Measurements from ENCODE around the gene KIF18B. TPM values are rescaled to one million over a fixed set of nuclear protein-coding genes. Genes with fewer than 3 reads are reported as not detected.

KIF18B gene
- polyA plus RNA-seq, 4 donors = 9.9 to 18.8 (median 12.4) TPM

GRCh38 chr17:44941712-44942331 is 5.8 kb downstream of the KIF18B start:
- DNase-seq (ENCODE audit: low read depth in 4 of 4, low spot score in 3 of 4) = no peak

GRCh38 chr17:44940768-44941167 is 6.8 kb downstream of the KIF18B start:
- DNase-seq (ENCODE audit: low read depth in 4 of 4, low spot score in 3 of 4) = no peak

GRCh38 chr17:44940317-44940716 is 7.3 kb downstream of the KIF18B start:
- no peak for DNase-seq (ENCODE audit: low read depth in 4 of 4, low spot score in 3 of 4)

- no peak for DNase-seq (ENCODE audit: low read depth in 4 of 4, low spot score in 3 of 4)
Observed at GRCh38 chr17:44935116-44935515, 12.5 kb downstream of the KIF18B start.

GRCh38 chr17:44934745-44935105 is 12.8 kb downstream of the KIF18B start:
- DNase-seq (ENCODE audit: low read depth in 4 of 4, low spot score in 3 of 4) = no peak

- no peak for DNase-seq (ENCODE audit: low read depth in 4 of 4, low spot score in 3 of 4)
Observed at GRCh38 chr17:44933824-44934744, 13.5 kb downstream of the KIF18B start.

GRCh38 chr17:44932787-44933097 is 14.8 kb downstream of the KIF18B start:
- no peak for DNase-seq (ENCODE audit: low read depth in 4 of 4, low spot score in 3 of 4)

- DNase-seq (ENCODE audit: low read depth in 4 of 4, low spot score in 3 of 4) = no peak
Observed at GRCh38 chr17:44932096-44932786, 15.3 kb downstream of the KIF18B start.

GRCh38 chr17:44931376-44931775 is 16.2 kb downstream of the KIF18B start:
- no peak for DNase-seq (ENCODE audit: low read depth in 4 of 4, low spot score in 3 of 4)

GRCh38 chr17:44930667-44931066 is 16.9 kb downstream of the KIF18B start:
- no peak for DNase-seq (ENCODE audit: low read depth in 4 of 4, low spot score in 3 of 4)

GRCh38 chr17:44928950-44929720 is 18.4 kb downstream of the KIF18B start:
- no peak for DNase-seq (ENCODE audit: low read depth in 4 of 4, low spot score in 3 of 4)

GRCh38 chr17:44928136-44928535 is 19.4 kb downstream of the KIF18B start:
- DNase-seq (ENCODE audit: low read depth in 4 of 4, low spot score in 3 of 4) = no peak

GRCh38 chr17:44927696-44928095 is 19.9 kb downstream of the KIF18B start:
- DNase-seq (ENCODE audit: low read depth in 4 of 4, low spot score in 3 of 4) = no peak

GRCh38 chr17:44926821-44927525 is 20.6 kb downstream of the KIF18B start:
- no peak for DNase-seq (ENCODE audit: low read depth in 4 of 4, low spot score in 3 of 4)

- no peak for DNase-seq (ENCODE audit: low read depth in 4 of 4, low spot score in 3 of 4)
Observed at GRCh38 chr17:44925731-44926697, 21.6 kb downstream of the KIF18B start.

GRCh38 chr17:44924107-44924544 is 23.4 kb downstream of the KIF18B start:
- DNase-seq (ENCODE audit: low read depth in 4 of 4, low spot score in 3 of 4) = no peak

- DNase-seq (ENCODE audit: low read depth in 4 of 4, low spot score in 3 of 4) = no peak
Observed at GRCh38 chr17:44922746-44923470, 24.7 kb downstream of the KIF18B start.

GRCh38 chr17:44922136-44922535 is 25.4 kb downstream of the KIF18B start:
- DNase-seq (ENCODE audit: low read depth in 4 of 4, low spot score in 3 of 4) = no peak
